A549 (cell line): ENCODE results near the gene MFSD12. TPM values are rescaled to one million over a fixed set of nuclear protein-coding genes. Genes with fewer than 3 reads are reported as not detected.

Experiments
- ATAC-seq, 2 experiments: fragments of 200-7000 bp in 1 of 2; fragments of >200 bp in 1 of 2; cut with Nextera tagmentation in 1 of 2; cut with Tn5 transposase in 1 of 2; 3 replicates each; pipeline versions ENCODE4 v1.8.0 to v1.9.1; 2018 to 2020; ENCODE audit warnings: mild to moderate bottlenecking in 1 of 2, moderate library complexity in 1 of 2
- CTCF ChIA-PET: fragments of 300-600 bp; sonication (Branson Sonifier 250); formaldehyde crosslinking; extraction: SDS; loops from one replicate; lab custom pipeline; 2021; ENCODE audit warnings: antibody characterized with exemption, inconsistent platforms; lab: Yijun Ruan, JAX
- POLR2A ChIA-PET: fragments of 350-600 bp; formaldehyde crosslinking; extraction: SDS; loops from one replicate; lab custom pipeline; 2021; ENCODE audit warnings: antibody characterized with exemption, inconsistent platforms; lab: Yijun Ruan, JAX
- DNase-seq, 2 experiments: peaks; one replicate each; pipeline versions ENCODE4 v3.0.0 to v3.0.0-alpha.2; 2011 to 2016; ENCODE audit warnings: low read depth in 1 of 2, low spot score in 1 of 2
- FAIRE-seq: peaks from 2 replicates; lab custom pipeline; 2011; peaks lifted over from hg19 to GRCh38; lab: Jason Lieb, UNC
- H3K27ac ChIP-seq, 2 experiments: fragments of >200 bp; sonication (Bioruptor Twin); formaldehyde crosslinking; 3 replicates each; pipeline ENCODE4 v1.5.1; 2016 to 2017
- H3K4me1 ChIP-seq: fragments of >200 bp; sonication (Bioruptor Twin); formaldehyde crosslinking; 3 replicates; pipeline ENCODE4 v1.6.1; 2016
- H3K4me2 ChIP-seq: fragments of >200 bp; sonication (Bioruptor Twin); formaldehyde crosslinking; 3 replicates; pipeline ENCODE4 v1.6.1; 2016
- H3K4me3 ChIP-seq: fragments of >200 bp; sonication (Bioruptor Twin); formaldehyde crosslinking; 3 replicates; pipeline ENCODE4 v1.5.1; 2016
- H3K9me3 ChIP-seq: fragments of >200 bp; sonication (Bioruptor Twin); formaldehyde crosslinking; 3 replicates; pipeline ENCODE4 v1.6.1; 2016
- ATOH8 ChIP-seq: fragments of 250-450 bp; sonication (Bioruptor Pico); IDR thresholded peaks from 2 replicates; pipeline ENCODE4 v1.5.0; 2020; ENCODE audit warnings: low read depth, mild to moderate bottlenecking, moderate library complexity
- BCL3 ChIP-seq: fragments of >200 bp; sonication (Bioruptor Twin); formaldehyde crosslinking; IDR thresholded peaks from 3 replicates; pipeline ENCODE4 v1.6.1; 2016
- BHLHE40 ChIP-seq: IDR thresholded peaks from 2 replicates; pipeline ENCODE4 v1.6.1; 2012; ENCODE audit warnings: low read depth, low read length, inconsistent platforms
- E2F6 ChIP-seq: IDR thresholded peaks from 2 replicates; pipeline ENCODE4 v1.6.1; 2012; ENCODE audit warnings: low read depth, borderline replicate concordance
- ESRRA ChIP-seq: fragments of 150-350 bp; IDR thresholded peaks from 2 replicates; pipeline ENCODE4 v1.6.1; 2014; ENCODE audit warnings: mild to moderate bottlenecking, low read length, borderline replicate concordance
- FOSB ChIP-seq: fragments of 250-450 bp; sonication (Bioruptor Pico); IDR thresholded peaks from 2 replicates; pipeline ENCODE4 v1.5.0; 2020; ENCODE audit warnings: mild to moderate bottlenecking, moderate library complexity
- FOSL2 ChIP-seq, 2 experiments: fragments of 450-650 bp in 1 of 2; fragments of >200 bp in 1 of 2; sonication (Bioruptor Twin) in 1 of 2; formaldehyde crosslinking; IDR thresholded peaks; 2 replicates each; pipeline versions ENCODE4 v1.5.0 to v1.6.1; 2016 to 2020; ENCODE audit warnings: mild to moderate bottlenecking in 1 of 2, moderate library complexity in 1 of 2
- GATA3 ChIP-seq: IDR thresholded peaks from 2 replicates; pipeline ENCODE4 v1.6.1; 2012; ENCODE audit warnings: borderline replicate concordance
- HOXA7 ChIP-seq: fragments of 250-450 bp; sonication (Bioruptor Pico); IDR thresholded peaks from 2 replicates; pipeline ENCODE4 v1.5.0; 2020; ENCODE audit warnings: mild to moderate bottlenecking, moderate library complexity
- HOXB5 ChIP-seq: fragments of 250-450 bp; sonication (Bioruptor Pico); IDR thresholded peaks from 2 replicates; pipeline ENCODE4 v1.5.0; 2020; ENCODE audit warnings: mild to moderate bottlenecking, moderate library complexity
- JUN ChIP-seq, 2 experiments: fragments of >200 bp; sonication (Bioruptor Twin); formaldehyde crosslinking; IDR thresholded peaks; 2 replicates in 1 of 2; 3 replicates in 1 of 2; pipeline ENCODE4 v1.6.1; 2016 to 2017
- KDM5A ChIP-seq: fragments of 200-600 bp; sonication (generic); IDR thresholded peaks from 2 replicates; pipeline ENCODE4 v1.6.1; 2016; ENCODE audit warnings: antibody characterized with exemption, mild to moderate bottlenecking
- MAFK ChIP-seq: fragments of 450-650 bp; IDR thresholded peaks from 2 replicates; pipeline ENCODE4 v1.6.1; 2014; ENCODE audit not compliant: partially characterized antibody
- MAX ChIP-seq: IDR thresholded peaks from 2 replicates; pipeline ENCODE4 v1.6.1; 2012
- MYC ChIP-seq: IDR thresholded peaks from 2 replicates; pipeline ENCODE4 v1.6.1; 2012; ENCODE audit warnings: mild to moderate bottlenecking, inconsistent platforms, low read length, improper control_type of control experiment, borderline replicate concordance
- PBX3 ChIP-seq: IDR thresholded peaks from 2 replicates; pipeline ENCODE4 v1.6.1; 2012
- PHF8 ChIP-seq: fragments of 200-600 bp; sonication (generic); IDR thresholded peaks from 2 replicates; pipeline ENCODE4 v1.6.1; 2016; ENCODE audit warnings: low read depth, mild to moderate bottlenecking, antibody characterized with exemption, moderate library complexity, borderline replicate concordance
- POLR2A ChIP-seq: IDR thresholded peaks from 2 replicates; pipeline ENCODE4 v1.6.1; 2012; ENCODE audit warnings: mild to moderate bottlenecking, low read length
- RCOR1 ChIP-seq: fragments of 150-350 bp; IDR thresholded peaks from 2 replicates; pipeline ENCODE4 v1.6.1; 2014; ENCODE audit warnings: antibody characterized with exemption, low read length, low read depth
- RFX5 ChIP-seq: fragments of 450-650 bp; IDR thresholded peaks from 2 replicates; pipeline ENCODE4 v1.7.1; 2014; ENCODE audit warnings: antibody characterized with exemption, mild to moderate bottlenecking, moderate library complexity
- TFCP2L1 ChIP-seq: fragments of 250-450 bp; sonication (Bioruptor Pico); IDR thresholded peaks from 2 replicates; pipeline ENCODE4 v1.5.0; 2021; ENCODE audit warnings: mild to moderate bottlenecking
- USF2 ChIP-seq: fragments of 450-650 bp; IDR thresholded peaks from 2 replicates; pipeline ENCODE4 v1.6.1; 2014; ENCODE audit warnings: antibody characterized with exemption
- ZNF302 ChIP-seq: fragments of 250-450 bp; sonication (Bioruptor Pico); IDR thresholded peaks from 2 replicates; pipeline ENCODE4 v1.9.0; 2021; ENCODE audit warnings: inconsistent platforms, mild to moderate bottlenecking, moderate library complexity
- ZSCAN20 ChIP-seq: fragments of 250-450 bp; sonication (Bioruptor Pico); IDR thresholded peaks from 2 replicates; pipeline ENCODE4 v1.8.0; 2022; ENCODE audit warnings: mild to moderate bottlenecking, moderate library complexity
- WGBS: methylation state at CpG from one replicate; pipeline ENCODE4 v1.1.6; 2017; ENCODE audit errors: missing lambda C conversion rate; 5-methylcytosine and 5-hydroxymethylcytosine counted together
- polyA plus RNA-seq, 4 experiments: library from polyadenylated mRNA; depleted of rRNA in 3 of 4; stranded (reverse); fragments of >200 nt; fragmentation: RNase III in 1 of 4; extraction: RNeasy Plus Mini Kit Qiagen cat#74134 plus additional on column Dnase treatment in 1 of 4; gene quantifications; 2 replicates in 3 of 4; 3 replicates in 1 of 4; pipeline ENCODE4 v1.2.3, GENCODE V29; 2011 to 2017

Gene MFSD12
- polyA plus RNA-seq, 2 of the 4 experiments (the other 2 are of a cell fraction) = 52.5 to 115 TPM

- CTCF ChIA-PET = interaction anchor here (0.6 to 2.9 kb wide), 3 partner anchors 16 to 197 kb away, joined by 3 to 13 read pairs (median 3); no protein-coding TSS in a partner anchor
- Histone ChIP-seq H3K4me2 (no peak overlapping the region), H3K4me3 (no peak overlapping the region), H3K4me1 (peaks cover 15% of the 10 kb centered on the region; the same call in 2 of the 3 replicates), H3K27ac (no peak overlapping the region), H3K9me3 (no peaks in the 10 kb centered on the region)
- 75% methylated on average over 3 of the region's 3 CpGs for WGBS
- no peak for FAIRE-seq
- DNase-seq = no peak
- POLR2A ChIA-PET = no interaction called here
- ATAC-seq = no peak
- no peak for TF ChIP-seq ZNF302 (CRISPR knock-in tag)
- no peak for TF ChIP-seq KDM5A
- TF ChIP-seq, all 56 proteins: peak for 0
Observed at GRCh38 chr19:3501780-3502179, 55.6 kb downstream of the MFSD12 start.

GRCh38 chr19:3500429-3501101, 56.8 kb downstream of the MFSD12 start, which contains the start of gene DOHH:
TSS of gene DOHH (minus strand) at chr19:3500674. CDS start at chr19:3496814, 3,860 bp downstream.
- CTCF ChIA-PET = interaction anchor here (1.5 to 5.2 kb wide), 2 partner anchors 15 to 195 kb away, joined by 3 to 32 read pairs; partner anchors contain the start of gene SMIM44

More at GRCh38 chr19:3500429-3501101, 56.8 kb downstream of the MFSD12 start, which contains the start of gene DOHH:
- POLR2A ChIA-PET = interaction anchor here (1.0 kb wide), 1 partner anchor 14 kb away, joined by 3 read pairs; no protein-coding TSS in a partner anchor
- FAIRE-seq (peak; percentile 56), ATAC-seq (peak; percentile 95 to 96), DNase-seq (peak; percentile 90 to 97)
- Histone ChIP-seq H3K4me2 (peak within 1 kb of the TSS; percentile 99), H3K4me1 (peaks cover 15% of the 10 kb centered on the region; the same call in 2 of the 3 replicates), H3K9me3 (no peaks in the 10 kb centered on the region), H3K4me3 (peak within 1 kb of the TSS; percentile 93), H3K27ac (peak within 1 kb of the TSS; percentile 96 to 99)
- TF ChIP-seq HOXA7 (no peak), MAX (peak; percentile 94), ESRRA (no peak), ZSCAN20 (no peak), BHLHE40 (peak; percentile 87), E2F6 (peak; percentile 74), PBX3 (no peak), ATOH8 (CRISPR knock-in tag) (no peak), JUN (IDR thresholded peaks at IDR 0.05) (peak in 1 of 2 experiments; percentile 63; a peak in 3 of 5 replicates), RCOR1 (no peak), TFCP2L1 (CRISPR knock-in tag) (0 out of 2 replicates have a peak, but pooled peaks have one; percentile 16), FOSB (no peak), FOSL2 (IDR thresholded peaks at IDR 0.05) (no peak), FOSL2 (CRISPR knock-in tag; IDR thresholded peaks at IDR 0.05) (peak; percentile 14; the same call in 1 of the 2 replicates), RFX5 (peak; percentile 54; the same call in 1 of the 2 replicates), GATA3 (peak; percentile 85), BCL3 (0 out of 3 replicates have a peak, but pooled peaks have one; percentile 54), USF2 (peak; percentile 95), KDM5A (peak; percentile 94), HOXB5 (CRISPR knock-in tag) (0 out of 2 replicates have a peak, but pooled peaks have one; percentile 31), PHF8 (peak; percentile 79), POLR2A (peak; percentile 72), MYC (0 out of 2 replicates have a peak, but pooled peaks have one; percentile 32), MAFK (peak; percentile 95)
- WGBS = 4% methylated on average over 31 of the region's 52 CpGs
